Measurements from ENCODE around the gene CYSLTR2.

DNA sequence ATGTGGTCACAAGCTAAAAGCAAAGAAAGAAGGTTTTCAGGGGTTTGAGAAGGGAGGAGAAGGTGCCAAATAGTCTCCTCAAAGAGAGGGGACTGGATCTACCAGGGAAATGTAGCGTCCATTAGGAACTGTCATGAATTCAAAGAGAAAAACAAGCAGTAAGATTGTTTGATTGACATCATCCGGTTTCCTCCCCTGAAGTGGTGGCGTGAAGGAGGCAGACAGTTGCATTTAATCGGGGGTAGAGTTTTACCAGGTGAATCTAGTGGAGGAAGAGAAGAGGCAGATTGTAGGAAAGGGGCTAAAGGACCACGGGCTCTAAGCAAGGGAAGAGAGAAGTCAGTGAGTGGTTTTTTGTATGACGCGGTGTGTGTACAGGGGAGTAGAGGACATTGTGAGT, 13.0 kb upstream of the CYSLTR2 start:
- TF ChIP-seq POLR2AphosphoS5 (IDR thresholded peaks at IDR 0.05) (no peak), EZH2 (IDR thresholded peaks at IDR 0.05; ENCODE audit: borderline replicate concordance, insufficient read depth, low read length, poor library complexity, severe bottlenecking) (no peak), CTCF (IDR thresholded peaks at IDR 0.05; ENCODE audit: poor library complexity, severe bottlenecking) (no peak), EP300 (conservative IDR thresholded peaks at IDR 0.05; ENCODE audit: poor library complexity, severe bottlenecking) (no peak), TAF1 (IDR thresholded peaks at IDR 0.05; ENCODE audit: low read depth) (no peak), MXI1 (conservative IDR thresholded peaks at IDR 0.05; ENCODE audit: poor library complexity, severe bottlenecking) (no peak), RAD21 (conservative IDR thresholded peaks at IDR 0.05) (no peak)
- TF ChIP-seq, protein P1, sequence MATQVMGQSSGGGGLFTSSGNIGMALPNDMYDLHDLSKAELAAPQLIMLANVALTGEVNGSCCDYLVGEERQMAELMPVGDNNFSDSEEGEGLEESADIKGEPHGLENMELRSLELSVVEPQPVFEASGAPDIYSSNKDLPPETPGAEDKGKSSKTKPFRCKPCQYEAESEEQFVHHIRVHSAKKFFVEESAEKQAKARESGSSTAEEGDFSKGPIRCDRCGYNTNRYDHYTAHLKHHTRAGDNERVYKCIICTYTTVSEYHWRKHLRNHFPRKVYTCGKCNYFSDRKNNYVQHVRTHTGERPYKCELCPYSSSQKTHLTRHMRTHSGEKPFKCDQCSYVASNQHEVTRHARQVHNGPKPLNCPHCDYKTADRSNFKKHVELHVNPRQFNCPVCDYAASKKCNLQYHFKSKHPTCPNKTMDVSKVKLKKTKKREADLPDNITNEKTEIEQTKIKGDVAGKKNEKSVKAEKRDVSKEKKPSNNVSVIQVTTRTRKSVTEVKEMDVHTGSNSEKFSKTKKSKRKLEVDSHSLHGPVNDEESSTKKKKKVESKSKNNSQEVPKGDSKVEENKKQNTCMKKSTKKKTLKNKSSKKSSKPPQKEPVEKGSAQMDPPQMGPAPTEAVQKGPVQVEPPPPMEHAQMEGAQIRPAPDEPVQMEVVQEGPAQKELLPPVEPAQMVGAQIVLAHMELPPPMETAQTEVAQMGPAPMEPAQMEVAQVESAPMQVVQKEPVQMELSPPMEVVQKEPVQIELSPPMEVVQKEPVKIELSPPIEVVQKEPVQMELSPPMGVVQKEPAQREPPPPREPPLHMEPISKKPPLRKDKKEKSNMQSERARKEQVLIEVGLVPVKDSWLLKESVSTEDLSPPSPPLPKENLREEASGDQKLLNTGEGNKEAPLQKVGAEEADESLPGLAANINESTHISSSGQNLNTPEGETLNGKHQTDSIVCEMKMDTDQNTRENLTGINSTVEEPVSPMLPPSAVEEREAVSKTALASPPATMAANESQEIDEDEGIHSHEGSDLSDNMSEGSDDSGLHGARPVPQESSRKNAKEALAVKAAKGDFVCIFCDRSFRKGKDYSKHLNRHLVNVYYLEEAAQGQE (IDR thresholded peaks at IDR 0.05; ENCODE audit: borderline replicate concordance): no peak

All from neural cell (in vitro differentiated cells).